GM19099 (cell line): ENCODE results near the gene DIAPH1.
A peak's percentile ranks its signal among the peaks of the same experiment; 100 is the strongest.

Experiments
- POLR2A ChIP-seq: IDR thresholded peaks from 3 replicates; pipeline ENCODE4 v1.6.1; 2011; ENCODE audit warnings: low read depth; ENCODE audit not compliant: insufficient read length; ENCODE audit errors: extremely low read depth

DIAPH1 gene

DNA sequence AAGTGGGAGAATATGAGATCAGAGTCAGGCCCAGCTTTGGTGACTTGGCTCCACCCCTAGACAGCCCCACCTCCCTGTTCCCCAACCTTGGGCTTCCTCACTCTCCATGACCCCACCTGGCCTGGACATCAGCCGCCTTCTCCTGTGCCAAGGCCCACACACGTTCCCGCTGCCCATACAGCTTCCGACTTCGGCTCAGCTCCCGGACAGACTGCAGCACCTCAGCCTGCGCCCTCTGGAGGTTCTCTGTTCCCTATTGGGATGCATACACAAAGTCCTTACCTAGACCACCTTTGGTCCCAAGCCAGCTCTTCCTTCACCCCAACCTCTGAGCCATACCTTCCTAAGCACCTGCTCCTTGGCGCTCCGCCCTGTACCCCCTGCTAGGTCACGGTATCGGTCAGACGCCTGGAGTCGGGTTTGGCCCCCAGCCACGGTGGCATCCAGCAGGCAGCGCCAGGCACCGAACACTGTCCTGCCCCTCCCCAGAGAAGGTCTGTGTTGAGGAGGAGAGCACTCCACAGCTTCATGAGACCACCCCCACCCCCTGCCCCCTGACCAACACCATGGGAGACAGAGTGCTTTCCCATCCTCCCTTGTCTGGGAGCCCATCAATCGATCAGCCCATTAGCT lies 30.4 kb upstream of the DIAPH1 start:
- no peak for TF ChIP-seq POLR2A

DNA sequence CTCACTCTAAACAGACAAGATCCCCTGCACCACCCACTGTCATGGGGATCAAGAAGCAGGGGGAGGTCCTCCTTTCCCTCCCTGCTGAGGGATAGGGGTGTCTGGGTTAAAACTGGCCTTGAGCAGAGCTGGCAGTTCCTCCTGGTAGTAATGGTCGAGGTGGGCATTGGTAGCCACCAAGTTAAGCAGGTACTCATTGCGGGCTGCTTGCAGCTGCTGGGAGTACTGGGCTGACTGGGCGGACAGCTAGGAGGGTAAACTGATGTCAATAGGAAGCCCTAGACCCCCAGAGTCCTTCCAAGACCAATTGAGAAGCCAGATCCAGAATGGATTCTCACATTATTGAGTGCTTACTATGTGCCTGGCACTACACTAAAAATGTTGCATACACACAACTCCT lies 29.1 kb upstream of the DIAPH1 start:
- no peak for TF ChIP-seq POLR2A

DNA sequence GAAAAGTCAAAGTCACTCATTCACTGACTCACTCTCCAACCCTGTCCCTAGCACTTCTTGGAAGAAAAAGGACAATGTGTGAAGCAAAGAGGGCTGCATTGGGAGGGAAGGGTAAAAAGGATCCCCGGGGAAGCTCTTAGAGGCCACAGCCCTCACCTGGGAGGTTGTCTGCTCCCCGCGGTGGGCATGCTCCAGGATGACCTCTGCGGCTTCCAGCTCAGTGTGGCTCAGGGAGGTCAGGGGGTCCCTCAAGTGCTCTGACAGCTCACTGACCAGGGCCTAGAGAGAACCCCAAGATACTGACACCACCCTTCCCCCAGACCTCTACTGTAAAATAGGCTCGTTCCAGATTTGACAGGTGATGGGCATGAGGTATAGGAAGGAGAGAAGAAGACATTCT lies 28.4 kb upstream of the DIAPH1 start:
- no peak for TF ChIP-seq POLR2A

DNA sequence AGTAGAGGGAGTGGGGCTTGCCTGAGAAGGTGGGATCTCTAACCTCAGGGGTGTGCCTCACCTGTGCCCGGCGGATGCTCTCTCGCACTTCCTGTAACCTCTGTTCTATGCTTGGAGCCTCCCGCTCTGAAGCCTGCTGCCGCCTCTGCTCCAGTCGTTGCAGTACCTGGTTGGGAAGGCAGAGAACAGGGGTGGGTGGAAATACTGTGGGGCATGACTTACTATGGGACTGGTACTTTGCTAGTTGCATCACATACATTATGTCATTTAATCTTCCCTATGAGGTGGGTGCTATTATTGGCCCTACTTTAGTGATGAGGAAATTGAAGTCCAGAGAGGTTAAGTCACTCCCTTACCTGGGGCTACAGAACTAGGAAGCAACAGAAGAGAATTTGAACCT lies 27.2 kb upstream of the DIAPH1 start:
- TF ChIP-seq POLR2A = no peak

DNA sequence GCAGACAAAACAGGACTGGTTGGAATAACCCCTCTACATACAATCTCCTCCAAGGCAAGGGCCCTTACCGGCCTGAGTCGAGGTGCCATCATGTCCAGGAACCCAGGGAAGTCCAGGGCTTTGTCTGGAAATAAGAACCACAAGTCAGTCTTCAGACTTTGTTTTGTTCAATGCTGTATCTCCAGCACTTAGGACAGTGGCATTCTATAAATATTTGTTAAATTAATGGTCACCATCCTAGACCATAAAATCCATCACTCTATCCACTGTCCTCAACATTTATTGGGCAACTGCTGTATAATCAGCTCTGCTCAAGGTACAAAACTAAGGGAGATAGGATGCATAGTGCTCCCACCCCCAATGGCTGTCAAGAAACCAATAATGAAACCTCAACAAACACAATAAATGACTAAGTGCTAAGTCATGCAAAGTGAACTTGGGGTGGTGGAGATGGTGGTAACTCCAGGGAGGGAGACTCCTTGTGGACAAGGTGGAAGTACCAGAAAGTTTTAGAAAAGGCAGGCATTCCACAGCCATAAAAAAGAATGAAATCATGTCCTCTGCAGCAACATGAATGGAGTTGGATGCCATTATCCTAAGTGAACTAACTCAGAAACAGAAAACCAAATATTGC lies 23.0 kb upstream of the DIAPH1 start:
- no peak for TF ChIP-seq POLR2A

DNA sequence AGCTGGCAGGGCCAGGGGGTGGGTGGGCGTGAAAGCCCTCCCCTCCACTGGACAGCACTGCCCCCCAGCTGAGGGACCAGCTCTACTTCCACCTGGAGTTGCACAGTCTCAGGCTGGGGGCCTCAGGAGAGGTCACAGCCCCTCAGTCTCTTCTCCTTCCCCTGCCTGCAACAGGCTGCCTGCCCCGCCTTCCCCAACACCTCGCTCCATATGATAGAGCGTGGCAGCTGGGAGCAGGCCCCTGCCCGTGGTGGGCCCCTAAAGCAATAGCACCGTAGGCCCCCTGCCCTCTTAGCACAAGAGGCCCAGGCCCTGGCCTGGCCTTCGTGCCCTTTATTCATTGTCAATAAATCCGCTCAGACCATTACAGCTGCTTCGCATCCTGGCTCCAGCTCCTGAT lies 21.9 kb upstream of the DIAPH1 start:
- TF ChIP-seq POLR2A = no peak

DNA sequence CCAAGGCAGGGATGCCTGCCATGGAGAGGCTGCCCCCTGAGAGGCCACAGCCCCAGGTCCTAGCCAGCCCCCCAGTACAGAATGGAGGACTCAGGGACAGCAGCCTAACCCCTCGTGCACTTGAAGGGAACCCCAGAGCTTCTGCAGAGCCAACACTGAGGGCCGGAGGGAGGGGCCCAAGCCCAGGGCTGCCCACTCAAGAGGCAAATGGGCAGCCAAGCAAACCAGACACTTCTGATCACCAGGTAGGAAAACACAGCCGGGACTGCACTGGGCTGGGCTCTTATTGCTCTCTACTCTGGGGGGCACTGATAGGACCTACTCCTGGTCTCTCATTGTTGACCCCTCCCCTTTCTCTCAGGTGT lies 21.2 kb upstream of the DIAPH1 start:
- no peak for TF ChIP-seq POLR2A

DNA sequence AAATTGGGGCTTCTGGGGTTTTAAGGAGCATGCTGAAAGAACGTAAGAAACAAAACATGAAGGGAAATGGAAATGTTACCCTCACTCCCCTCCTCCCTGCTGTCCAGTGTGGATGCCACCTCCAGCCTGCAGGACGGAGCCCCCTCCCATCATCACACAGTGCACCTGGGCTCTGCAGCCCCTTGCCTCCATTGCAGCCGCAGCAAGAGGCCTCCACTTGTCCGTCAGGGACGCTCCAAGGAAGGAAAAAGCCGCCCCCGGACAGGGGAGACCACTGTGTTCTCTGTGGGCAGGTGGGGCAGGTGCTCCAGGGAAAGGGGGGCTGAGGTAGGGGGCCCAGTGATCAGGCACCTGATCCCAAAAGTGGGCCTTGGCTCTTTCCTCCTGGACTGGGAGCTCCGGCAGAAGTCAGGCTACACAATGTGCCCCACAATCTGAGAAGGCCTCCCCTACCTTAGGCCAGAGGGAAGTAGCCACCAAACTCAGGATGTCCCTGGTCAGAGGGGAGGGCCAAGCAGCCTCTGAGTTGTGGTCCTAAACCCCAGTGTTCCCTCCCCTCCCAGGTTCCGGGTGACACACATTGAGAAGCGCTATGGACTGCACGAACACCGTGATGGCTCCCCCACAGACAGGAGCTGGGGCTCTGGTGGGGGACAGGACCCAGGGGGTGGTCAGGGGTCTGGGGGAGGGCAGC lies 20.7 kb upstream of the DIAPH1 start:
- TF ChIP-seq POLR2A = no peak

DNA sequence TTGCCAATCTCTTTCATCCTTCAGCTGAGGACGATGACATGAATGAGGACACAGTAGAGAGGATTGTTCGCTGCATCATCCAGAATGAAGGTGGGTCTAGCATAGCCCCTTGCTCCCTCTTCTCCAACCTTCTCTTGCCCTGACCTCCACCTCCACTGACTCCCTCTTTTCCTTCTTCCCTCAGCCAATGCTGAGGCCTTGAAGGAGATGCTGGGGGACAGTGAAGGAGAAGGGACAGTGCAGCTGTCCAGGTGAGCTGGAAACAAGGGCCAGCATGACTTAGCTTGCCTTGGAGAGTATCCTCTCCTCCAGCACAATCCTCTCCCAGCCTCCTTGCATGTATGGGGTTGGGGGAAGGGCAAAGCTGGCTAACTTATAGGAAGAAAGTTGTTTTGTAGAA lies 20.0 kb upstream of the DIAPH1 start:
- no peak for TF ChIP-seq POLR2A

DNA sequence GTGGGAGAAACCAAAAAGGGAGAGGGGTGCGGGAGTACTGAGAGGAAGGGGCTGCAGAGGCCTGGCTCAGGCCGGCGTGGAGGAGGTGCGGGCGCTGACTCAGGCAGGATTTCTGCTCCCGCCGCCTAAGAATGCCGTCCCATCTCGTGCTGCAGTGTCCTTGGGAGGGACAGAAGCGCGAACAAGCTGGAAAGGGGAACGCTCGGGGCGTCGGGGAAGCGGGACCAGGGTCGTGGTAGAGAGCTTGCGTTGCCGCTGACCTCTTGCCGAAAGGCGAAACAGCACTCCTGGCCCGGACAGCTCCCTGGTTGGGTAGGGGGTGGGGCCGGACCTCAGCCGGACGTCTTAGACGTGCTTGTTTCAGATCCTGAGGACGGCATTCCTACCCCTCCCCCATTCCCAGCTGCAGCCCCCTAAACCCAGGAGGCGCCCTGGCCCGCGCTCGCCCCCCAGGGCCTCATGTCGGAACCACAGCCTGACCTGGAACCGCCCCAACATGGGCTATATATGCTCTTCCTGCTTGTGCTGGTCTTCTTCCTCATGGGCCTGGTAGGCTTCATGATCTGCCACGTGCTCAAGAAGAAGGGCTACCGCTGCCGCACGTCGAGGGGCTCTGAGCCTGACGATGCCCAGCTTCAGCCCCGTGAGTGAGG lies 19.1 kb upstream of the DIAPH1 start:
- TF ChIP-seq POLR2A = no peak

DNA sequence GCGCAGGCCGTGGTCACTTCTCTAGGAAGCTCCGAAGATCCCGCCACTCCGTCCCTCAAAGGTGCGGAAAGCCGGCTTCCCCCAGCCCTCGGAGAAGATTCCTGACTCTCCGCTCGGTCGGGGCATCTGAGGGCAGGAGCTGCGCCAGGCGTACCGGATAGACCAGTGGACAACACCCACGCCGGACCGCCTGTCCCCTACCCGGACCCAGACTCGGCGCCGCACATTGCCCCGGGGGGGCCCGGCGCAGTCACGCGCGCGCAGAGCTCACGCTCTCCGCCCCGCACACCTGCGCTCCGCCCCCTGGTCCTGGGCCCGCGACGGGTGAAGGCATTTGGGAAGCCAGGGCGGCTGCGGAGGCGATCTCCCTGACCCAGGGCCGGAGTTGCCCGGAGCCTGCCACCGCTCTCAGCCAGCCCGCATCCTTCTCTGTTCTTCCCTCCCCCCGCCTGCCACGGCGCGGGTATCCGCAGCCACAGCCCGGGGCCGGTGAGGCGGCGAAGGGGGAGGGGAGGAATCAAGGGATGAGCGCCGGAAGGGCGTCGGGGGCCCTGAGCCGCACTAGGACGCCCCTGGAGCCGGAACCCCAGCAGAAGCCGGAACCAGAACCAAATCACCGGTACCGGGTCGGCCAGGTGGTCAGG lies 18.4 kb upstream of the DIAPH1 start:
- no peak for TF ChIP-seq POLR2A

DNA sequence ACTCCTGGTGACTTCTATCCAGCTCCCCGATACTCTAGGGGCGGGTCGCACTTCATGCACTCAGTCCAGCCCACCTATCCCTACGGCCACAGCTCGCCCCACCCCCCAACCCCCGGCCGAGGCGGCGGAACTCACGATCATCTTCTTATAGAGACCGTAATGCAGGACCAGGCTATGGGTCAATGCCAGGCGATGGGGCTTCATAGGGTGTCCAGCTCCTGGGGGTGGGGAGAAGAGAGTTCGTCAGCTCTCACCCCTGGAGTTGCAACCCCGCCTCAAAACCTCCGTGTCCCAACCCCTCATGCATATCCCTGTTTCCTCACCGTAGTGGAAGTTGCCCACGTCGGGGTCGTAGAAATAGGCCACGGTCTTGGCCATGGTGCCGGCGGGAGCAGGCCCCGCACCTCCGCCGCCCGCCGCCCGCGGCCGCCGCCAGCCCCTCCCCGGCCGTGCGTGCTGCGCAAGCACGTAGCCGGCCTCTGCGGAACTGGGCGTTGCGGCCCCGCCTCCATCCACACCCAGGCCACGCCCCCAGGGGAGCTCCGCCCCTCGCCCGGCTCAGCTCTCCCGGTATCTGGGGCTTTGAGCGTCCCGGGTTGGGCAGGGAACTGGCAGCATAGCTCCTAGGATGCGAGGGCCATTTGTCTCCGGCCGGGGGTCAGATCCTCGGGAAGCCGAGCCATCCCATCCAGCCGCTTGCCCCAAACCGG lies 17.8 kb upstream of the DIAPH1 start, which contains the start of the genes HDAC3 and RELL2:
Gene HDAC3 (minus strand): TSS at position 437 of the 710 bp plus-strand sequence. CDS start 59 bp downstream, at position 378.
Gene RELL2 (plus strand): TSS at position 585 of the 710 bp plus-strand sequence. CDS start 1,229 bp downstream, outside the sequence.
- peak; percentile 85 for TF ChIP-seq POLR2A

DNA sequence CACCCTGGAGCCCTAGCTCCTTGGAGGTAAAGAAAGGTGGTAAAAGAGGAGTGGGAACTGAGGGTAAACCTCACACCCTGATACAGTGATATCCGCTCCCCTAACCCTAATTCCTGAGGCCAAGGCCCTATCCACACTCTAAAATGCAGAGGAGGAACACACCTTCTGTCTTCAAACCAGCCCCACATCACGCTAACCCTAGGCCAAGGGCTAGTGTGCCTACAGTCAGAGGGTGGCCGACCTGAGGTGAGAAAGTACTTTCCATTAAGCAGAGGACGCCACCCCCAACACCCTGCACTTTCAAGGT lies 17.3 kb upstream of the DIAPH1 start:
- no peak for TF ChIP-seq POLR2A

DNA sequence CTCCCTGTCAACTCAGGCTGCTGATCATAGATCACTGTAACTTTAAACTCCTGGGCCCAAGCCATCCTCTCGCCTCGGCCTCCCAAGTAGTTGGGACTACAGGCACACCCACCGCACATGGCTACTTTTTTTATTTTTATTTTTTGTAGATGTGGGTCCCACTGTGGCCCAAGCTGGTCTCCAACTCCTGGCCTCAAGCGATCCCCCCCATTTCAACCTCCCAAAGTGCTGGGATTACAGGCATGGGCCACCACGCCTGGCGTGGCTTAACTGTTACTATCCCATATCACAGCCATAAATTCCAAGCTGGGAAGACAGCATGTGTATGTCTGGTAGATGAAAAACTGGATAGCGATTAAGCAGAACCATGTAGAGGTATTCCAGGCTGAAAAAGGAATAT lies 16.8 kb upstream of the DIAPH1 start:
- TF ChIP-seq POLR2A = no peak

DNA sequence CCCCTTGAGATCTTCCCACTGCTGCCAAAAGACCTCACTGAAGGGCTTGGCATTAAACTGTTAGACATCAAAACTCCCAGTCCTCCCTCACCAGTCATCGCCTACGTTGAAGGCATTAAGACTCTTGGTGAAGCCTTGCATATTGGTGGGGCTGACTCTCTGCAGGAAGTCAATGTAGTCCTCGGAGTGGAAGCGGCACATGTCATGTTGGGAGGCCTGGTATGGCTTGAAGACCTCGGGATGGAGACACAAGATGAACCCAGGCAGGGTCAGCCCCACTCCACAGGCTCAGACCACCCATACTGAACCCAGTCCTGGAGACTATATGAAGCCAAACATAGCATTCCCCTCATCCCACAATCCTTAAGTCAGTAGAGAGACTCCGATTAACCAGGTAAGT lies 15.9 kb upstream of the DIAPH1 start:
- TF ChIP-seq POLR2A = no peak
